ENCODE results near the gene RNASE4. TPM values are rescaled to one million over a fixed set of nuclear protein-coding genes. Genes with fewer than 3 reads are reported as not detected.
"Not testable (repeated sequence)": the region's sequence is repeated elsewhere in the genome, so short reads cannot be mapped to it uniquely, and the experiment has no call there.

RNASE4 gene
- polyA plus RNA-seq, 1 donor (not counting 4 experiments of a cell fraction or from before 2014, with no cell fraction given) = 5.5 TPM

GRCh38 chr14:20642182-20642581 lies 42.2 kb upstream of the RNASE4 start:
- H3K27ac ChIP-seq (ENCODE audit: control insufficient read depth, insufficient read depth, low read length) = no peak overlapping the region
- H3K4me3 ChIP-seq (ENCODE audit: control insufficient read depth in 2 of 3, extremely low read depth in 1 of 3, insufficient read depth in 2 of 3, low read depth in 1 of 3, low read length in 3 of 3) = no peak overlapping the region
- no peak overlapping the region for H3K4me2 ChIP-seq (ENCODE audit: control insufficient read depth, extremely low read depth, insufficient read depth, low read depth, low read length)
- FAIRE-seq (no peak), DNase-seq (ENCODE audit: low read depth, low spot score) (no peak)
- dilution Hi-C loops (cut with MboI; ENCODE audit: extremely low pct_ligation_motif_present, low sequenced_read_pairs) = no loop called here
- H3K79me2 ChIP-seq (ENCODE audit: control insufficient read depth, insufficient read depth, low read length) = no peaks in the 10 kb centered on the region
- H4K20me1 ChIP-seq (ENCODE audit: control insufficient read depth, extremely low read depth, insufficient read depth, low read length) = no peaks in the 10 kb centered on the region
- H3K9me3 ChIP-seq (ENCODE audit: control insufficient read depth, low read depth, low read length) = no peaks in the 10 kb centered on the region
- H3K4me1 ChIP-seq (ENCODE audit: control insufficient read depth, extremely low read depth, insufficient read depth, low read length) = no peaks in the 10 kb centered on the region
- H3K9me1 ChIP-seq (ENCODE audit: control insufficient read depth, extremely low read depth, insufficient read depth, low read length) = no peaks in the 10 kb centered on the region
- H3K36me3 ChIP-seq (ENCODE audit: control insufficient read depth in 2 of 2, extremely low read depth in 1 of 2, insufficient read depth in 2 of 2, low read length in 2 of 2) = no peaks in the 10 kb centered on the region
- no peak overlapping the region for H2AFZ ChIP-seq (ENCODE audit: control insufficient read depth, low read length)
- no peak for TF ChIP-seq CTCF (optimal IDR thresholded peaks at IDR 0.05 in 1 of 3, IDR thresholded peaks at IDR 0.05 in 1 of 3, conservative IDR thresholded peaks at IDR 0.05 in 1 of 3; ENCODE audit: extremely low read depth in 1 of 3, insufficient read depth in 2 of 3, low read length in 3 of 3)
- no peak for TF ChIP-seq EZH2 (IDR thresholded peaks at IDR 0.05; ENCODE audit: low read length)
- H3K9ac ChIP-seq (ENCODE audit: control insufficient read depth, extremely low read depth, insufficient read depth, low read length) = no peak overlapping the region
- peaks cover 11% of the 10 kb centered on the region for H3K27me3 ChIP-seq (ENCODE audit: control insufficient read depth, extremely low read depth, insufficient read depth, low read length)

- H3K27me3 ChIP-seq (ENCODE audit: control insufficient read depth, extremely low read depth, insufficient read depth, low read length) = peaks cover 11% of the 10 kb centered on the region
- H3K79me2 ChIP-seq (ENCODE audit: control insufficient read depth, insufficient read depth, low read length); H4K20me1 ChIP-seq (ENCODE audit: control insufficient read depth, extremely low read depth, insufficient read depth, low read length); H3K9me1 ChIP-seq (ENCODE audit: control insufficient read depth, extremely low read depth, insufficient read depth, low read length); H3K9me3 ChIP-seq (ENCODE audit: control insufficient read depth, low read depth, low read length); H3K4me1 ChIP-seq (ENCODE audit: control insufficient read depth, extremely low read depth, insufficient read depth, low read length); H2AFZ ChIP-seq (ENCODE audit: control insufficient read depth, low read length); H3K4me3 ChIP-seq (ENCODE audit: control insufficient read depth in 2 of 3, extremely low read depth in 1 of 3, insufficient read depth in 2 of 3, low read depth in 1 of 3, low read length in 3 of 3); FAIRE-seq; dilution Hi-C loops (cut with MboI; ENCODE audit: extremely low pct_ligation_motif_present, low sequenced_read_pairs); H3K36me3 ChIP-seq (ENCODE audit: control insufficient read depth in 2 of 2, extremely low read depth in 1 of 2, insufficient read depth in 2 of 2, low read length in 2 of 2); H3K27ac ChIP-seq (ENCODE audit: control insufficient read depth, insufficient read depth, low read length); DNase-seq (ENCODE audit: low read depth, low spot score); H3K4me2 ChIP-seq (ENCODE audit: control insufficient read depth, extremely low read depth, insufficient read depth, low read depth, low read length); H3K9ac ChIP-seq (ENCODE audit: control insufficient read depth, extremely low read depth, insufficient read depth, low read length): not testable (repeated sequence)
Measured at GRCh38 chr14:20642755-20643154, 41.6 kb upstream of the RNASE4 start.

GRCh38 chr14:20644520-20644919 lies 39.8 kb upstream of the RNASE4 start:
- no peaks in the 10 kb centered on the region for H3K36me3 ChIP-seq (ENCODE audit: control insufficient read depth in 2 of 2, extremely low read depth in 1 of 2, insufficient read depth in 2 of 2, low read length in 2 of 2)
- no peak overlapping the region for H3K4me3 ChIP-seq (ENCODE audit: control insufficient read depth in 2 of 3, extremely low read depth in 1 of 3, insufficient read depth in 2 of 3, low read depth in 1 of 3, low read length in 3 of 3)
- TF ChIP-seq EZH2 (IDR thresholded peaks at IDR 0.05; ENCODE audit: low read length) (no peak), CTCF (optimal IDR thresholded peaks at IDR 0.05 in 1 of 3, IDR thresholded peaks at IDR 0.05 in 1 of 3, conservative IDR thresholded peaks at IDR 0.05 in 1 of 3; ENCODE audit: extremely low read depth in 1 of 3, insufficient read depth in 2 of 3, low read length in 3 of 3) (no peak)
- no peak overlapping the region for H3K27ac ChIP-seq (ENCODE audit: control insufficient read depth, insufficient read depth, low read length)
- no peak for FAIRE-seq
- peaks cover 11% of the 10 kb centered on the region for H3K27me3 ChIP-seq (ENCODE audit: control insufficient read depth, extremely low read depth, insufficient read depth, low read length)
- no peaks in the 10 kb centered on the region for H3K9me3 ChIP-seq (ENCODE audit: control insufficient read depth, low read depth, low read length)
- no peak overlapping the region for H2AFZ ChIP-seq (ENCODE audit: control insufficient read depth, low read length)
- no peaks in the 10 kb centered on the region for H3K79me2 ChIP-seq (ENCODE audit: control insufficient read depth, insufficient read depth, low read length)
- no peaks in the 10 kb centered on the region for H4K20me1 ChIP-seq (ENCODE audit: control insufficient read depth, extremely low read depth, insufficient read depth, low read length)
- no peak overlapping the region for H3K4me2 ChIP-seq (ENCODE audit: control insufficient read depth, extremely low read depth, insufficient read depth, low read depth, low read length)
- dilution Hi-C loops (cut with MboI; ENCODE audit: extremely low pct_ligation_motif_present, low sequenced_read_pairs) = no loop called here
- no peaks in the 10 kb centered on the region for H3K9me1 ChIP-seq (ENCODE audit: control insufficient read depth, extremely low read depth, insufficient read depth, low read length)
- DNase-seq (ENCODE audit: low read depth, low spot score) = no peak
- H3K9ac ChIP-seq (ENCODE audit: control insufficient read depth, extremely low read depth, insufficient read depth, low read length) = no peak overlapping the region
- H3K4me1 ChIP-seq (ENCODE audit: control insufficient read depth, extremely low read depth, insufficient read depth, low read length) = no peaks in the 10 kb centered on the region
